Endothelial cell of umbilical vein (primary cell): Measurements from ENCODE around the gene INSIG2. TPM values are rescaled to one million over a fixed set of nuclear protein-coding genes. Genes with fewer than 3 reads are reported as not detected.

Source experiments
- BruUV-seq: library from RNA; stranded (reverse); fragments of 400-500 nt; replicated peaks from 2 replicates; lab custom pipeline; 2021; lab: Mats Ljungman, UMichigan
- CTCF ChIA-PET: fragments of 300-600, 350-600 bp; sonication (Branson Sonifier 250); formaldehyde crosslinking; loops from one replicate; lab custom pipeline; 2021; ENCODE audit warnings: antibody characterized with exemption, inconsistent platforms; lab: Charles Lee
- POLR2A ChIA-PET: fragments of 300-600, 350-600 bp; sonication (Branson Sonifier 250); formaldehyde crosslinking; loops from one replicate; lab custom pipeline; 2021; ENCODE audit warnings: antibody characterized with exemption, inconsistent platforms; lab: Charles Lee
- DNase-seq: peaks from one replicate; pipeline ENCODE4 v3.0.0-alpha.2; 2011; ENCODE audit warnings: low read depth, low spot score
- FAIRE-seq: peaks from 2 replicates; lab custom pipeline; 2011; peaks lifted over from hg19 to GRCh38; lab: Jason Lieb, UNC
- H2AFZ ChIP-seq: 2 replicates; pipeline ENCODE4 v1.6.0; 2012; ENCODE audit warnings: low read depth, low read length, control low read depth, inconsistent platforms
- H3K27ac ChIP-seq: 2 replicates; pipeline ENCODE4 v1.5.1; 2011; ENCODE audit warnings: low read depth, mild to moderate bottlenecking, control low read depth, low read length, moderate library complexity; ENCODE audit not compliant: insufficient read depth
- H3K27me3 ChIP-seq, 2 experiments: 2 replicates each; pipeline versions ENCODE4 v1.6.0 to v1.6.1; 2011; ENCODE audit warnings: low read length in 2 of 2, mixed read lengths in 1 of 2; ENCODE audit not compliant: control insufficient read depth in 2 of 2, insufficient read depth in 2 of 2
- H3K36me3 ChIP-seq, 2 experiments: 2 replicates in 1 of 2; 3 replicates in 1 of 2; pipeline ENCODE4 v1.5.1; 2011; ENCODE audit warnings: low read length in 2 of 2, mild to moderate bottlenecking in 1 of 2, moderate library complexity in 1 of 2; ENCODE audit not compliant: control insufficient read depth in 2 of 2, insufficient read depth in 2 of 2; ENCODE audit errors: extremely low read depth in 1 of 2
- H3K4me1 ChIP-seq: 3 replicates; pipeline ENCODE4 v1.5.1; 2011; ENCODE audit warnings: mild to moderate bottlenecking, low read length; ENCODE audit not compliant: control insufficient read depth, insufficient read depth; ENCODE audit errors: extremely low read depth
- H3K4me2 ChIP-seq: 2 replicates; pipeline ENCODE4 v1.6.1; 2011; ENCODE audit warnings: low read length, control low read depth, mixed read lengths; ENCODE audit not compliant: insufficient read depth
- H3K4me3 ChIP-seq, 3 experiments: fragments of 200-600 bp in 1 of 3; sonication (generic), shearing (Covaris generic) in 1 of 3; replicated peaks in 1 of 3; 2 replicates each; pipeline ENCODE4 v1.5.1; 2011 to 2016; ENCODE audit warnings: control low read depth in 3 of 3, low read length in 3 of 3, mild to moderate bottlenecking in 2 of 3, inconsistent platforms in 1 of 3, low read depth in 1 of 3, moderate library complexity in 1 of 3; ENCODE audit not compliant: insufficient read depth in 1 of 3
- H3K79me2 ChIP-seq: 2 replicates; pipeline ENCODE4 v1.6.0; 2012; ENCODE audit warnings: low read length, inconsistent platforms; ENCODE audit not compliant: control insufficient read depth, insufficient read depth
- H3K9ac ChIP-seq: replicated peaks from 2 replicates; pipeline ENCODE3; 2011; ENCODE audit warnings: low read length, control low read depth; ENCODE audit not compliant: insufficient read depth; ENCODE audit errors: extremely low read depth
- H3K9me1 ChIP-seq: replicated peaks from 3 replicates; pipeline ENCODE4 v1.6.0; 2011; ENCODE audit warnings: mild to moderate bottlenecking, low read length; ENCODE audit not compliant: control insufficient read depth, insufficient read depth; ENCODE audit errors: extremely low read depth
- H3K9me3 ChIP-seq: replicated peaks from 2 replicates; pipeline ENCODE4 v1.5.1; 2012; ENCODE audit warnings: low read length, inconsistent platforms; ENCODE audit not compliant: control insufficient read depth, insufficient read depth
- H4K20me1 ChIP-seq: replicated peaks from 2 replicates; pipeline ENCODE3; 2011; ENCODE audit warnings: mild to moderate bottlenecking, low read length; ENCODE audit not compliant: control insufficient read depth, insufficient read depth; ENCODE audit errors: extremely low read depth
- CTCF ChIP-seq, 2 donors: IDR thresholded peaks; 1 replicate in 1 of 2; 2 replicates in 1 of 2; pipeline ENCODE4 v1.5.1; 2011; ENCODE audit warnings: low read length in 2 of 2, mild to moderate bottlenecking in 2 of 2, moderate library complexity in 2 of 2, control low read depth in 1 of 2, inconsistent platforms in 1 of 2, low read depth in 1 of 2; ENCODE audit not compliant: insufficient read depth in 1 of 2; ENCODE audit errors: extremely low read depth in 1 of 2
- EZH2 ChIP-seq: IDR thresholded peaks from 2 replicates; pipeline ENCODE4 v1.6.1; 2012; ENCODE audit warnings: borderline replicate concordance, low read depth, mild to moderate bottlenecking, moderate library complexity, low read length, inconsistent platforms; ENCODE audit not compliant: severe bottlenecking
- FOS ChIP-seq: IDR thresholded peaks from 2 replicates; pipeline ENCODE4 v1.6.1; 2011; ENCODE audit warnings: mild to moderate bottlenecking, low read length, moderate library complexity, borderline replicate concordance; ENCODE audit not compliant: insufficient read depth
- GATA2 ChIP-seq: IDR thresholded peaks from 2 replicates; pipeline ENCODE4 v1.7.0; 2011; ENCODE audit warnings: low read depth, mild to moderate bottlenecking, moderate library complexity, mixed read lengths, low read length; ENCODE audit not compliant: insufficient read length, insufficient read depth
- JUN ChIP-seq: IDR thresholded peaks from 2 replicates; pipeline ENCODE4 v1.6.1; 2011; ENCODE audit warnings: borderline replicate concordance, low read depth; ENCODE audit not compliant: insufficient read length, insufficient read depth
- MAX ChIP-seq: IDR thresholded peaks from 2 replicates; pipeline ENCODE4 v1.6.1; 2011; ENCODE audit not compliant: insufficient read depth, insufficient read length
- MYC ChIP-seq: IDR thresholded peaks from one replicate; pipeline ENCODE4 v1.6.1; 2011; ENCODE audit warnings: mild to moderate bottlenecking, low read depth, low read length
- POLR2A ChIP-seq: IDR thresholded peaks from 2 replicates; pipeline ENCODE4 v1.6.1; 2012; ENCODE audit warnings: low read depth, mild to moderate bottlenecking, control low read depth, low read length
- POLR2AphosphoS5 ChIP-seq: IDR thresholded peaks from 2 replicates; pipeline ENCODE4 v1.6.1; 2012; ENCODE audit warnings: low read depth, mild to moderate bottlenecking, control low read depth, low read length, moderate library complexity; ENCODE audit not compliant: insufficient read depth
- dilution Hi-C: fragments of 300-500 bp; cut with MboI; formaldehyde crosslinking; loops from one replicate; pipeline ENCODE4 v1.15.0; 2019; ENCODE audit warnings: low sequenced_read_pairs; ENCODE audit not compliant: extremely low pct_ligation_motif_present
- intact Hi-C: fragments of 100-400 bp; cut with micrococcal nuclease; formaldehyde crosslinking; loops from one replicate; pipeline ENCODE4 v1.10.0; 2022
- polyA plus RNA-seq, 4 experiments: library from polyadenylated mRNA; depleted of rRNA in 3 of 4; stranded (reverse) in 3 of 4; unstranded in 1 of 4; fragments of >200 nt; gene quantifications; 2 replicates each; pipeline versions ENCODE4 v1.2.1 to v1.2.3, GENCODE V29; 2011 to 2012; ENCODE audit warnings: missing spikeins in 1 of 4
- total RNA-seq: library from RNA; stranded (reverse); gene quantifications from 2 replicates; pipeline ENCODE4 v1.2.3, GENCODE V29; 2021

The INSIG2 gene
- total and polyA plus RNA-seq, 2 donors (not counting 3 experiments of a cell fraction or from before 2014, with no cell fraction given) = 24.1 to 26.9 TPM

- H3K79me2 ChIP-seq = no peaks in the 10 kb centered on the region
- DNase-seq (no peak), FAIRE-seq (no peak)
- dilution Hi-C loops = no loop called here
- intact Hi-C loops = loop anchor here (5.0 kb wide), 1 partner anchor 120 kb away; no protein-coding TSS in a partner anchor
- no peaks in the 10 kb centered on the region for H3K4me1 ChIP-seq
- no peak overlapping the region for H3K4me2 ChIP-seq
- no peaks in the 10 kb centered on the region for H3K27me3 ChIP-seq
- no peak overlapping the region for H2AFZ ChIP-seq
- H3K9me1 ChIP-seq = no peaks in the 10 kb centered on the region
- no peaks in the 10 kb centered on the region for H3K36me3 ChIP-seq
- POLR2A ChIA-PET = no interaction called here
- TF ChIP-seq JUN = no peak
- no peak for TF ChIP-seq POLR2AphosphoS5
- no peak for TF ChIP-seq CTCF (IDR thresholded peaks at IDR 0.05; ENCODE audit: extremely low read depth in 1 of 2, insufficient read depth in 1 of 2, low read depth in 1 of 2, low read length in 2 of 2)
- no peak for TF ChIP-seq GATA2
- no peak for TF ChIP-seq FOS
- no peak for TF ChIP-seq POLR2A
- no peak for TF ChIP-seq EZH2
- no peak for TF ChIP-seq MYC
- TF ChIP-seq MAX = no peak
- CTCF ChIA-PET = interaction anchor here (1.6 to 6.8 kb wide), 2 partner anchors 16 to 105 kb away, joined by 3 to 112 read pairs; no protein-coding TSS in a partner anchor
- BruUV-seq = no TSS peak
- no peak overlapping the region for H3K4me3 ChIP-seq
- H3K27ac ChIP-seq = no peak overlapping the region
- no peaks in the 10 kb centered on the region for H4K20me1 ChIP-seq
- no peaks in the 10 kb centered on the region for H3K9me3 ChIP-seq
- H3K9ac ChIP-seq = no peak overlapping the region
These were observed 63.6 kb downstream of the INSIG2 start for GRCh38 chr2:118151831-118152230.
